ENCODE measurements around the gene GRIN2C.

Gene GRIN2C

GRCh38 chr17:74863420-74864296 lies 4.0 kb upstream of the GRIN2C start:
- no peak for DNase-seq

- DNase-seq, result no peak
These were observed 3.2 kb upstream of the GRIN2C start for GRCh38 chr17:74862919-74863318.

GRCh38 chr17:74862108-74862901 lies 2.6 kb upstream of the GRIN2C start:
- peak; percentile 68 for DNase-seq

GRCh38 chr17:74861662-74862107 lies 2.0 kb upstream of the GRIN2C start:
- no peak for DNase-seq

- no peak for DNase-seq
These were observed 1.4 kb upstream of the GRIN2C start for GRCh38 chr17:74860872-74861661.

GRCh38 chr17:74860229-74860871 lies 665 bp upstream of the GRIN2C start:
- peak; percentile 18 for DNase-seq

GRCh38 chr17:74858672-74859458 lies 820 bp downstream of the GRIN2C start:
- no peak for DNase-seq

GRCh38 chr17:74857191-74857590 lies 2.5 kb downstream of the GRIN2C start:
- DNase-seq, result no peak

- DNase-seq, result no peak
These were observed 3.6 kb downstream of the GRIN2C start for GRCh38 chr17:74856112-74856511.

GRCh38 chr17:74855323-74855722 lies 4.4 kb downstream of the GRIN2C start:
- no peak for DNase-seq

GRCh38 chr17:74854792-74855191 lies 4.9 kb downstream of the GRIN2C start:
- no peak for DNase-seq

- DNase-seq, result no peak
These were observed 6.0 kb downstream of the GRIN2C start for GRCh38 chr17:74853669-74854068.

- DNase-seq, result no peak
These were observed 6.7 kb downstream of the GRIN2C start for GRCh38 chr17:74853048-74853397.

- DNase-seq, result peak; percentile 69
These were observed 7.2 kb downstream of the GRIN2C start for GRCh38 chr17:74852237-74853047.

- no peak for DNase-seq
These were observed 8.0 kb downstream of the GRIN2C start for GRCh38 chr17:74851612-74852236.

- DNase-seq, result no peak
These were observed 8.8 kb downstream of the GRIN2C start for GRCh38 chr17:74850914-74851313.

- no peak for DNase-seq
These were observed 9.4 kb downstream of the GRIN2C start for GRCh38 chr17:74850310-74850709.

- no peak for DNase-seq
These were observed 10.9 kb downstream of the GRIN2C start for GRCh38 chr17:74848656-74849399.

GRCh38 chr17:74846621-74847020 lies 13.1 kb downstream of the GRIN2C start:
- no peak for DNase-seq

- no peak for DNase-seq
These were observed 16.4 kb downstream of the GRIN2C start for GRCh38 chr17:74843352-74843627.
